Transverse colon (tissue), 4 donors: ENCODE measurements around the gene LRRC8C. TPM values are rescaled to one million over a fixed set of nuclear protein-coding genes. Genes with fewer than 3 reads are reported as not detected.

Experiments
- DNase-seq: peaks from one replicate; pipeline ENCODE4 v3.0.0-alpha.2; 2019
- H3K27ac ChIP-seq, 4 donors: fragments of 200-600 bp; sonication (generic); 2 replicates each; pipeline ENCODE4 v1.5.1; 2016 to 2018; ENCODE audit warnings: inconsistent platforms in 4 of 4
- H3K27me3 ChIP-seq: fragments of 200-600 bp; sonication (generic); 2 replicates; pipeline ENCODE4 v1.5.1; 2017; ENCODE audit warnings: inconsistent platforms
- H3K36me3 ChIP-seq, 4 donors: fragments of 200-600 bp; sonication (generic); 2 replicates each; pipeline ENCODE4 v1.5.1; 2017 to 2019; ENCODE audit warnings: inconsistent platforms in 4 of 4
- H3K4me1 ChIP-seq, 4 donors: fragments of 200-600 bp; sonication (generic); 2 replicates each; pipeline ENCODE4 v1.5.1; 2017 to 2020; ENCODE audit warnings: inconsistent platforms in 4 of 4
- H3K4me3 ChIP-seq, 4 donors: fragments of 200-600 bp; sonication (generic); 1 replicate in 1 of 4; 2 replicates in 3 of 4; pipeline versions ENCODE4 v1.5.1 to v1.6.1; 2017 to 2019; ENCODE audit warnings: inconsistent platforms in 4 of 4
- H3K9me3 ChIP-seq, 2 donors: fragments of 200-600 bp; sonication (generic); 2 replicates each; pipeline ENCODE4 v1.5.1; 2017 to 2019; ENCODE audit warnings: inconsistent platforms in 2 of 2
- EP300 ChIP-seq: sonication (generic); formaldehyde crosslinking; IDR thresholded peaks from one replicate; pipeline ENCODE4 v1.6.1; 2017; ENCODE audit warnings: antibody characterized with exemption, low read depth
- POLR2A ChIP-seq: fragments of 450-650 bp; IDR thresholded peaks from one replicate; pipeline ENCODE4 v1.6.1; 2016; ENCODE audit warnings: antibody characterized with exemption, mild to moderate bottlenecking, moderate library complexity
- POLR2AphosphoS5 ChIP-seq, 3 donors: sonication (generic); formaldehyde crosslinking; IDR thresholded peaks; one replicate each; pipeline ENCODE4 v1.6.1; 2016; ENCODE audit warnings: antibody characterized with exemption in 3 of 3
- WGBS, 2 donors: methylation state at CpG; one replicate each; pipeline ENCODE4 v1.1.5; 2018; ENCODE audit warnings: low coverage in 1 of 2; 5-methylcytosine and 5-hydroxymethylcytosine counted together
- in situ Hi-C, 4 donors: fragments of 200-750 bp; cut with MboI; loops; one replicate each; pipeline versions ENCODE4 v1.15.0 to v1.15.1; 2017; ENCODE audit warnings: low sequenced_read_pairs in 3 of 4, low pct_ligation_motif_present in 1 of 4, low pct_unique_long_range_greater_than_20kb in 1 of 4
- intact Hi-C: fragments of 100-400 bp; cut with DNase I; formaldehyde crosslinking; loops from one replicate; pipeline ENCODE4 v1.15.1; 2023; ENCODE audit warnings: low total_unique reads
- total RNA-seq, 4 donors: library from RNA; depleted of rRNA; stranded (reverse); fragments of >200 nt; gene quantifications; one replicate each; pipeline ENCODE4 v1.1.0, GENCODE V29; 2016
- TF ChIP-seq, protein P1 (sequence below), 5 experiments: fragments of 200-600 bp in 3 of 5; fragments of 450-650 bp in 2 of 5; sonication (generic) in 3 of 5; IDR thresholded peaks; 1 replicate in 2 of 5; 2 replicates in 3 of 5; pipeline ENCODE4 v1.5.1; 2016 to 2017; ENCODE audit warnings: antibody characterized with exemption in 5 of 5, inconsistent platforms in 3 of 5, mild to moderate bottlenecking in 2 of 5, moderate library complexity in 1 of 5

The LRRC8C gene
- total RNA-seq, 4 donors from 2014 or later: 2.4 to 4.4 (median 2.7) TPM

DNA sequence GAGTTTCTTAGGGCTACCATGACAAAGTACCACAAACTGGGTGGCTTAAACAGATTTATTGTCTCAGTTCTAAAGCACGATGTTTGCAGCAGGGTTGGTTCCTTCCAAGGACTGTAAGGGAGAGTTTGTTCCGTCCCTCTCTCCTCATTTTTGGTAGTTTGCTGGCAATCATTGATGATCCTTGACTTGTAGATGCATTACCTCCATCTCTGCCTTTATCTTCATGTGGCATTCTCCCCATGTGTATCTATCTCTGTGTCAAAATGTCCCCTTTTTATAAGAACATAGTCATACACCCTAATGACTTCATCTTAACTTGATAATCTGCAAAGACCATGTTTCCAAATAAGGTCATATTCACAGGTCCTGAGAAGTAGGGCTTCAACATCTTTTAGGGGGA is 90.2 kb downstream of the LRRC8C start:
- DNase-seq: no peak
- Histone ChIP-seq H3K9me3 (no peaks in the 10 kb centered on the region), H3K27me3 (no peaks in the 10 kb centered on the region), H3K4me1 (peaks cover 0 to 31% (median 8%) of the 10 kb centered on the region in 4 donors), H3K36me3 (no peaks in the 10 kb centered on the region), H3K27ac (no peak overlapping the region), H3K4me3 (no peak overlapping the region)
- in situ Hi-C loops (no loop called here), intact Hi-C loops (no loop called here)
- WGBS, 2 donors: 88% methylated on average over 2 of the region's 2 CpGs; no CpG with 5 or more reads in 1 of the 2 donors
- TF ChIP-seq EP300 (no peak), POLR2A (no peak), POLR2AphosphoS5 (IDR thresholded peaks at IDR 0.05) (no peak)
- TF ChIP-seq, protein P1, sequence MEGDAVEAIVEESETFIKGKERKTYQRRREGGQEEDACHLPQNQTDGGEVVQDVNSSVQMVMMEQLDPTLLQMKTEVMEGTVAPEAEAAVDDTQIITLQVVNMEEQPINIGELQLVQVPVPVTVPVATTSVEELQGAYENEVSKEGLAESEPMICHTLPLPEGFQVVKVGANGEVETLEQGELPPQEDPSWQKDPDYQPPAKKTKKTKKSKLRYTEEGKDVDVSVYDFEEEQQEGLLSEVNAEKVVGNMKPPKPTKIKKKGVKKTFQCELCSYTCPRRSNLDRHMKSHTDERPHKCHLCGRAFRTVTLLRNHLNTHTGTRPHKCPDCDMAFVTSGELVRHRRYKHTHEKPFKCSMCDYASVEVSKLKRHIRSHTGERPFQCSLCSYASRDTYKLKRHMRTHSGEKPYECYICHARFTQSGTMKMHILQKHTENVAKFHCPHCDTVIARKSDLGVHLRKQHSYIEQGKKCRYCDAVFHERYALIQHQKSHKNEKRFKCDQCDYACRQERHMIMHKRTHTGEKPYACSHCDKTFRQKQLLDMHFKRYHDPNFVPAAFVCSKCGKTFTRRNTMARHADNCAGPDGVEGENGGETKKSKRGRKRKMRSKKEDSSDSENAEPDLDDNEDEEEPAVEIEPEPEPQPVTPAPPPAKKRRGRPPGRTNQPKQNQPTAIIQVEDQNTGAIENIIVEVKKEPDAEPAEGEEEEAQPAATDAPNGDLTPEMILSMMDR (IDR thresholded peaks at IDR 0.05): no peak

DNA sequence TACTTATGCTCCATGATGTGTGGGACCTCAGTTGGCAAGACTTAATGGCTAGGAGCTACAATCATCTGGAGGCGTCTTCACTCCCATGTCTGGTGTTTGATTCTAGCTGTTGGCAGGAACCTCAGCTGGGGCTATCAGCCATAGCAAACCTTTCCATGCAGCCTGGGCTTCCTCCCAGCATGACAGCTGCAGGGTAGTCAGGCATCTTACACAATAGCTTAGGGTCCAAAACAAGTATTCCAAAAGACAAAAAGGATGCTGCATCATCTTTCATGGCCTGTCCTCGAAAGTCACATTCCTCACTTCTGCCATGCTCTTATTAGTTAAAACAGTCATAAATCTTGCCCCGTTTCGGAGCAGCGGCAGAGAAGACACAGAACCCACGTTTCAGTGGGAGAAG is 90.9 kb downstream of the LRRC8C start:
- Histone ChIP-seq H3K27me3 (no peaks in the 10 kb centered on the region), H3K36me3 (no peaks in the 10 kb centered on the region), H3K9me3 (no peaks in the 10 kb centered on the region), H3K4me3 (no peak overlapping the region), H3K27ac (peak overlapping the region in 3 of 4 donors; percentile 42 to 58 (median 48)), H3K4me1 (peaks cover 0 to 27% (median 8%) of the 10 kb centered on the region in 4 donors)
- intact Hi-C loops: no loop called here
- TF ChIP-seq, protein P1 (IDR thresholded peaks at IDR 0.05): no peak
- TF ChIP-seq POLR2AphosphoS5 (IDR thresholded peaks at IDR 0.05): peak in 1 of 3 donors; percentile 14
- in situ Hi-C loops: no loop called here
- DNase-seq: no peak
- WGBS, 2 donors: 50 to 57% methylated on average over 6 of the region's 6 CpGs

DNA sequence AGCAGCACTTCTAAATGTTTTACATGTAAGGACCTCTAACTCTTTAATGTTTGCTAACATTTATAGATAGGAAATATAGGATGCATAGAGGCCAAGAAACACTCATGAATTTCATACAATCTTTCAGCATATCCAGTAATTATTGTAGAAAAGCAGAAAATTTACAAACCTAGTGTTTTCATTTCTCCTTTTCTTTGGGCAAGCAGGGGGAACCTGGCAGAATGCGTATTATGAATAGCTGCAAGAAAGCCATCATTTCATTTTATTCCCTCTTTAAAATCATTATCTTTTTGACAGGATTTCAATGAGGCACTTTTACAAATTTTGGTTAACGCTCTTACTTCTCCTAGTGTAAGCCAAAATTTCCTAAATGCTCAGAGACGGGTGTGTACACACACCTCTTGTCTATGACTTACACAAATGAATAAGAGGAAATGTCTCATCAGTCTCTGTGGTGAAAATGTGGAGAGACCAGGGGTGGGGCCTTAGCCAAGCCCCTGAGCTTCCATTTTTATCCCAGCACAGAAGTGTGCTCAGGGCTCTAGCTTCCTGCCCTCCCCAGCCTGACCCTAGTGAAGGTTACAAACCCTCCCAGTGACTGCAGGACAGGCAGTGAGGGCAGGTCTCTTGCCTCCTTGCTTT is 91.6 kb downstream of the LRRC8C start:
- peak overlapping the region; percentile 27 to 58 (median 45) for H3K27ac ChIP-seq
- peaks cover 0 to 21% (median 8%) of the 10 kb centered on the region in 4 donors for H3K4me1 ChIP-seq
- H3K4me3 ChIP-seq: no peak overlapping the region
- WGBS, 2 donors: 68 to 81% methylated on average over 2 to 3 of the region's 3 CpGs
- DNase-seq: peak; percentile 11
- TF ChIP-seq EP300 (no peak), POLR2A (no peak), POLR2AphosphoS5 (IDR thresholded peaks at IDR 0.05) (no peak)
- TF ChIP-seq, protein P1 (IDR thresholded peaks at IDR 0.05): no peak
- intact Hi-C loops: no loop called here
- no peaks in the 10 kb centered on the region for H3K27me3 ChIP-seq
- H3K36me3 ChIP-seq: no peaks in the 10 kb centered on the region
- H3K9me3 ChIP-seq: no peaks in the 10 kb centered on the region
- in situ Hi-C loops: no loop called here

DNA sequence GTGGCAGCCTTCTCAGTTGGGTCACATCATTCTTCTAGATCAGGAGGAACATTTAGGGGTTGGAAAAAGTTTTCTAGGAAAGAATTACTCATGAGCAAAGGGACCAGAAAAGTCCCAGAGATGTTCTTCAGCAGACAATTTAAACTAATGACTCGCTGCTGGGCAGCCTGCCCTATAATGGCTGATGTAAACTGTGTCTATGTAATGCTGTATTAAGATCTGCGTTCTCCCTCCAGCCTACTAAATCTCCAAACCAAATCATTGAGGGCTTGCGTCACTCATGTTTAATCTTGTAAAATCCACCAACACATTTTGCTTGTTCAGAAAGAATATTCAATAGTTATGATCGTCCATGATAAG is 92.1 kb downstream of the LRRC8C start:
- DNase-seq: peak; percentile 10
- TF ChIP-seq POLR2A (no peak), EP300 (no peak), POLR2AphosphoS5 (IDR thresholded peaks at IDR 0.05) (peak in 1 of 3 donors; percentile 6)
- TF ChIP-seq, protein P1 (IDR thresholded peaks at IDR 0.05): no peak
- intact Hi-C loops (no loop called here), in situ Hi-C loops (no loop called here)
- 50 to 76% methylated on average over 4 of the region's 4 CpGs for WGBS, 2 donors
- Histone ChIP-seq H3K9me3 (no peaks in the 10 kb centered on the region), H3K4me3 (no peak overlapping the region), H3K36me3 (no peaks in the 10 kb centered on the region), H3K27me3 (no peaks in the 10 kb centered on the region), H3K4me1 (peaks cover 0 to 16% (median 8%) of the 10 kb centered on the region in 4 donors), H3K27ac (peak overlapping the region; percentile 27 to 58 (median 45))
